ENCODE data around the gene APEX2.

GRCh38 chrX:55014897-55015299, 14.7 kb downstream of the APEX2 start:
- TF ChIP-seq CTCF (IDR thresholded peaks at IDR 0.05), result no peak
- no peak for TF ChIP-seq EP300 (IDR thresholded peaks at IDR 0.05)
- TF ChIP-seq POLR2A (IDR thresholded peaks at IDR 0.05), result no peak
